ENCODE results near the gene DSCAML1. TPM values are rescaled to one million over a fixed set of nuclear protein-coding genes. Genes with fewer than 3 reads are reported as not detected.
A peak's percentile ranks its signal among the peaks of the same experiment; 100 is the strongest.

Gene DSCAML1
- total RNA-seq, 1 experiment from 2014 or later: 0.15 TPM

GRCh38 chr11:117836077-117836960 lies 39.3 kb upstream of the DSCAML1 start:
- no peaks in the 10 kb centered on the region for H3K9me3 ChIP-seq (ENCODE audit: control insufficient read depth, low read depth, low read length)
- H4K91ac ChIP-seq (ENCODE audit: insufficient read length, low read depth, low read length): no peak overlapping the region
- H3K4me2 ChIP-seq (ENCODE audit: insufficient read depth, insufficient read length, low read length): no peak overlapping the region
- H3K18ac ChIP-seq (ENCODE audit: insufficient read length, low read depth, low read length): no peak overlapping the region
- H3K9me3 Mint-ChIP-seq: no peaks in the 10 kb centered on the region
- H3K36me3 Mint-ChIP-seq (ENCODE audit: insufficient read depth in 1 of 3, low read depth in 3 of 3): peaks cover 0 to 10% (median 0%) of the 10 kb centered on the region in 3 experiments; a peak in 2 of 7 replicates
- H2BK120ac ChIP-seq (ENCODE audit: low read depth, low read length, poor library complexity, severe bottlenecking): no peak overlapping the region
- TF ChIP-seq CTCF (conservative IDR thresholded peaks at IDR 0.05): no peak
- H2BK12ac ChIP-seq (ENCODE audit: insufficient read length, low read depth, low read length): no peak overlapping the region
- no peaks in the 10 kb centered on the region for H3K27me3 ChIP-seq (ENCODE audit: insufficient read depth, low read length)
- H3T11ph ChIP-seq (ENCODE audit: low read length): no peak overlapping the region
- H2BK20ac ChIP-seq (ENCODE audit: low read depth, low read length, poor library complexity, severe bottlenecking): no peak overlapping the region
- no peak overlapping the region for H2BK15ac ChIP-seq (ENCODE audit: low read depth, low read length)
- H2BK5ac ChIP-seq (ENCODE audit: insufficient read length, low read length): no peak overlapping the region
- H3K27ac ChIP-seq (ENCODE audit: insufficient read length, low read depth, low read length): no peak overlapping the region
- no peaks in the 10 kb centered on the region for H3K79me1 ChIP-seq (ENCODE audit: insufficient read depth, low read depth, low read length, poor library complexity, severe bottlenecking)
- H2AK5ac ChIP-seq (ENCODE audit: insufficient read length, low read length): no peak overlapping the region
- no peak overlapping the region for H3K4me3 Mint-ChIP-seq
- no peaks in the 10 kb centered on the region for H3K4me1 ChIP-seq (ENCODE audit: insufficient read depth, low read length)
- H3K27me3 Mint-ChIP-seq (ENCODE audit: low read depth): peaks cover 3% of the 10 kb centered on the region
- no peak overlapping the region for H4K5ac ChIP-seq (ENCODE audit: insufficient read length, low read depth, low read length)
- H3K27ac Mint-ChIP-seq: peak overlapping the region in 1 of 3 experiments; percentile 10; a peak in 1 of 7 replicates
- peaks cover 2% of the 10 kb centered on the region for H4K20me1 ChIP-seq (ENCODE audit: control insufficient read depth, insufficient read depth, insufficient read length)
- no peak overlapping the region for H3K56ac ChIP-seq (ENCODE audit: insufficient read length, low read depth, low read length)
- H3K14ac ChIP-seq (ENCODE audit: insufficient read depth, low read length): no peak overlapping the region
- no peaks in the 10 kb centered on the region for H3K23me2 ChIP-seq (ENCODE audit: insufficient read length, low read depth, low read length, poor library complexity, severe bottlenecking)
- DNase-seq: peak; percentile 17
- H3K9ac ChIP-seq (ENCODE audit: extremely low read depth, insufficient read length, low read length): no peak overlapping the region
- no CpG with 5 or more reads among the region's 14 CpGs for WGBS (ENCODE audit: extremely low coverage, insufficient read length, low lambda C conversion rate)
- peaks cover 21 to 25% of the 10 kb centered on the region in 2 experiments for H3K4me1 Mint-ChIP-seq
- no peak overlapping the region for H4K8ac ChIP-seq (replicated peaks; ENCODE audit: insufficient read length, low read depth, low read length)
- no peaks in the 10 kb centered on the region for H3K79me2 ChIP-seq (ENCODE audit: insufficient read depth, low read length)
- no peak overlapping the region for H3K4ac ChIP-seq (ENCODE audit: low read depth, low read length)
- no peak overlapping the region for H3K23ac ChIP-seq (ENCODE audit: insufficient read length, low read depth, low read length)
- H2AFZ ChIP-seq (ENCODE audit: low read length): no peak overlapping the region

Data from H9 (cell line).